ENCODE data around the gene HYDIN.

The HYDIN gene

DNA sequence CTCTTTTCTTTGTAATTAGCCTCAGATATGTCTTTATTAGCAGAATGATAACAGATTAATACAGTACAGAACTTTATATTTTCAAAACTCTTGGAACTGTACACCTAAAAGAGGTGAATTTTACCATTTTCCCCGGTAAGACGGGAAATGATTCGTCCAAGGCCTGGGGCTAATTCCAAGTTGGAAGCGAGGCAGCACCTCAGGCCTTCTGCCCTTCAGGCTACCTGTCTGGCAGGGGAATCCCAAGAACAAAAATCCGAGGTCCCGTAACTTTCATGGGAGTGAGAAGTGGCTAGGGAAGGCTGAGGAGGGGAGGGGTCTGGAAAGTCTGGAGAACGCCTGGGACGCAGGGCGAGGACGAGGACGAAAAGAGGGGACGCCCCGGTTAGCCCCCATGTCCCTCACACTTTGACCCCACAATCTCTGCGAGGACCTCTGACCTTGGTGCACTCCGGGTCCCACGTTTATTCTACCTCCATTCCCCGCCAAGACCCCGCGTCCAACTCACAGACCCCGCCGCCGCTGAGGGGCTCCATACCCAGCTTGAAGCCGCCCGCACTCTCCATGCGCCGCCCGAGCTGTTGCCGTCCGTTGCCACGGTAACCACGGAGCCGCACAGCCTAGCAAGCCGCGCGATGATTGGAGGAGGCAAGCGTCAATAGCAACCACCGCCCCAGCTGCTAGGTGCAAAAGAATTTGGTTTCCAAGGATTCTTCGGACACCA lies at the start of gene HYDIN:
Gene HYDIN (minus strand): TSS at position 601 of the 724 bp plus-strand sequence. CDS start 43,827 bp downstream, outside the sequence.
- in situ Hi-C loops (cut with MboI; ENCODE audit: low sequenced_read_pairs): no loop called here

GRCh38 chr16:71276589-71277334 lies 46.2 kb upstream of the HYDIN start:
- in situ Hi-C loops (cut with MboI; ENCODE audit: low sequenced_read_pairs): no loop called here

GRCh38 chr16:71273384-71273783 lies 42.9 kb upstream of the HYDIN start:
- in situ Hi-C loops (cut with MboI; ENCODE audit: low sequenced_read_pairs): no loop called here

DNA sequence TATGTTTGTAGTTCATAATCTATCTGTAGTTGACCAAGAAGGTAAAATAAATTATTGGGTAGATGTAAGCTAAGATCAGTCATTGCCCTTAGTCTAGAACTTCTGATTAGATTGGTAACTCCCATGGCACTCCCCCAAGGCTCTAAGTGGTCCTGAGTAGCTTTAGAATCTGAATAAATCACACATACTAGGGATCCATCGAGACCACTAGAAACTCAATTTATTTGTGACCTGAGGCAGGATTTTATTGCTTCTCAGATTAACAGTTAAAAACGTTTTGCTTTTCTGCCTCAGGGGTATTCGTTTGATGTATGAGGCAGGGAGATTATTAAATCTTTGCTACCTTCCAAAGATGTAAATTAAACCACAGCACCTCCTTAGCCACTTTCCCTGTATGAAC lies 33.8 kb upstream of the HYDIN start:
- in situ Hi-C loops (cut with MboI; ENCODE audit: low sequenced_read_pairs): no loop called here

DNA sequence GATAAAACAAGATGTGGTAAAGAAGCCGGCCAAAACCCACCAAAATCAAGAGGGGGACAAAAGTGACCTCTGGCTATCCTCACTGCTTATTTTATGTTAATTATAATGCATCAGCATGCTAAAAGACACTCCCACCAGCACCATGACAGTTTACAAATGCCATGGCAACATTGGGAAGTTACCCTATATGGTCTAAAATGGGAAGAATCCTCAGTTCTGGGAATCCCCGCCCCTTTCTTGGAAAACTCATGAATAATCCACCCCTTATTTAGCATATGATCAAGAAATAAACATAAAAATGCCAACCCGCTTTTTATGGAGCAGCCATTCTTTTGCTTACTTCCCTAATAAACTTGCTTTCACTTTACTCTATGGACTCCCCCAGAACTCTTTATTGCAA lies 33.1 kb upstream of the HYDIN start:
- in situ Hi-C loops (cut with MboI; ENCODE audit: low sequenced_read_pairs): no loop called here

- in situ Hi-C loops (cut with MboI; ENCODE audit: low sequenced_read_pairs): no loop called here
Measured at GRCh38 chr16:71262391-71262790, 31.9 kb upstream of the HYDIN start.

GRCh38 chr16:71260995-71261394 lies 30.5 kb upstream of the HYDIN start:
- in situ Hi-C loops (cut with MboI; ENCODE audit: low sequenced_read_pairs): no loop called here

- in situ Hi-C loops (cut with MboI; ENCODE audit: low sequenced_read_pairs): no loop called here
Measured at GRCh38 chr16:71259086-71259485, 28.6 kb upstream of the HYDIN start.

DNA sequence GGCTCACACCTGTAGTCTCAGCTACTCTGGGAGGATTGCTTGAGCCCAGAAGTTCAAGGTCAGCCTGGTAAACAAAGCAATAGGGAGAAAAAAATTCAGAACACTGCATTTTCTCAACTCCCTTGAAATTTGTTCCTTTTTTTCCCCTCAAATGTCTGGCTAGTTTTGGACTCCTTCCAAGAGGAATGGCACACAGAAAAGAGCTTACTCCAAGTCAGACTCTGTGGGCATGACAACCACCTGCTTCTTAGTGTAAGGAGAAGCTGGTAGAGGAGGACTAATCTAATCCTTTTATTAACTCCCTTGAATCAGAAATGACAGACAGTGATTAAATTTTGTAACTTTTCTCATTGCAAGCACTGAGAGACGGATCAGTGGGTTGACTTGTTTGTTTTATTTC lies 27.9 kb upstream of the HYDIN start:
- in situ Hi-C loops (cut with MboI; ENCODE audit: low sequenced_read_pairs): no loop called here

GRCh38 chr16:71257768-71258167 lies 27.2 kb upstream of the HYDIN start:
- in situ Hi-C loops (cut with MboI; ENCODE audit: low sequenced_read_pairs): no loop called here

GRCh38 chr16:71255721-71256120 lies 25.2 kb upstream of the HYDIN start:
- in situ Hi-C loops (cut with MboI; ENCODE audit: low sequenced_read_pairs): no loop called here

GRCh38 chr16:71254832-71255525 lies 24.5 kb upstream of the HYDIN start:
- in situ Hi-C loops (cut with MboI; ENCODE audit: low sequenced_read_pairs): no loop called here

DNA sequence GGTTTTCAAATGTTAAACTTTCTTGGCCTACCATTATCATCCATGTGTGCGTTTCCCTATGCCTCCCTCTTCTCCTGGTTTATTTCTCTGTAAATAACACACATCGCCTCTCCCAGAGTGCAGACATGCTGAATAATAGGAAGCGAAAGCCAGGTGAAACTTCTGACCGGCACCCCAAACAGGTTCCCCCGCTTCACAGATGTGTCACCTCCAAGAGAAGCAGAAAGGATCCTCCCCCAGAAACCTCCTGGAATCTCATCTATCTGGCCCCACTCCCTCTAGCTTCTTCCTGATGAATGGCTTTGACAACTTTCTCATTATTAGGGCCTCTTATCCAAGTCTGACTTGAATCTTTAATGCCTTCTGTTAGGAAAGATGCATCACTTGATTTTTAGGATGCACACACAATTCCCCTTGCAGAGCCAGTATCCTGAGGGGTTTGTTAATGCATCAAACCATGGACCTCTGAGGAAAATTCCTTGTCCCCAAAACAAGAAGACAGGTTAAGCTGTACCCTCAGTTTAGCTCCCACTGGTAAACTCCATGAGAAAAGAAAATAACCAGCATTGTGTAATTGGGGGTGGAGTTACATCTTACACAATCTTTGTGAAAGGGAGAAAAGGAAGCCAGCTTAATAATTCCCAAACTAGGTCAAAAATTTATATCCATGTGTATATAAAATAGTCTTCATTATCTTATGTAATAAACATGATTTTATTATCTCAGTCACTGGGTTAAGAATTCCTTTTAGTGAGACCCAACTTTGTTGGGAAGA lies 20.1 kb upstream of the HYDIN start:
- in situ Hi-C loops (cut with MboI; ENCODE audit: low sequenced_read_pairs): no loop called here

DNA sequence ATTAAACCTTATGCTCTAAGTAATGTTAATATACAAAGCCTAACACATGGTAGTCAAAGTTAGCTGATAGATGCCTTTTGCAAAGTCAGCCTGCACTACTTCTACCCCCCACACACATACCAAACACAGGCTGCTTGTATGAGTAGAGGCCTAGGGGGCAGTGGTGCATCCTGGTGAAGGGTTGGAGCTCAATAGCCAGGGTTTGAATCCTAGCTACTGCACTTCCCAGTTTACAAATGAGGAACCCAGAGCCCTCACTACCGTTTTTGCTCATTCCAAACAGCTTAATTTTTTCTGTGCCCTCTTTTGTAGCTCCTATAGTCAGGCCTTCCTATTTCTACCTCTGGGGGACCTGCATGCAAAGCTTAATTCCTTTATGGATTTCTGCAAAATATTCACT lies 18.9 kb upstream of the HYDIN start:
- in situ Hi-C loops (cut with MboI; ENCODE audit: low sequenced_read_pairs): no loop called here

GRCh38 chr16:71247478-71247877 lies 17.0 kb upstream of the HYDIN start:
- in situ Hi-C loops (cut with MboI; ENCODE audit: low sequenced_read_pairs): no loop called here

DNA sequence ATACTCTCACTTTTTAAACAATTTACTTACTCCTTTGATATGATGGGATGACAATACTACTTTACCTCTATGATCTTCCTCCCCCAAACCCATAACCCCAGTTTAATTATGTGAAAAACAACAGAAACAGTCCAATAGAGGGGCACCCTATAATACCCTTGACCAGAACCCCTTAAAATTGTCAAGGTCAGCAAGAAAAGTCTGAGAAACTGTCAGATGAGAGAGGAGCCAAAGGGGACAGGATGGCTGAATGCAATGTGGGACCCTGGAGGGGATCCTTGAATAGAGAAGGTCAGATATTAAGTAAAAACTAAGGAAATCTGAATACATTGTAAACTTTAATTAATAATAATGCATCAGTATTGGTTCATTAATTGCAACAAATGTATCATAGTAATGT lies 15.8 kb upstream of the HYDIN start:
- in situ Hi-C loops (cut with MboI; ENCODE audit: low sequenced_read_pairs): no loop called here

DNA sequence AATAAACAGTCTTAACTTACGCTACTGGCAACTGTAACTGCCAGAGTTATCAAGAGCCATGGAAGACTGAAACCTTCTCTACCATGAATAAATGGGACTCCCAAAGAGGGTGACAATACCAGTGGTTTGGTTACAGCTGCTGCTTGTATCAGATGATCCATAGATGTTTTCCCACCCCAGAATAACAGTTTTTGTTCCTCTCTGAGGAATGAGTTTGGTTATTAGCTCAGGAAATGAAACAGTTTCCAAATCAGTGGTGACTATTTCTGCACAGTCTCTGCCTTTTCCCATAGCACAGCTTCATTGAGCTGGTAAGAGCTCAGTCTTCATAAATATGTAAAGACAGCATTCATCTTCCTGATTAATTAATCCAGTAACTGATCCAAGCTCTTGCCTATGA lies 14.0 kb upstream of the HYDIN start:
- in situ Hi-C loops (cut with MboI; ENCODE audit: low sequenced_read_pairs): no loop called here

GRCh38 chr16:71242601-71243000 lies 12.1 kb upstream of the HYDIN start:
- in situ Hi-C loops (cut with MboI; ENCODE audit: low sequenced_read_pairs): no loop called here

- in situ Hi-C loops (cut with MboI; ENCODE audit: low sequenced_read_pairs): no loop called here
Measured at GRCh38 chr16:71242036-71242435, 11.5 kb upstream of the HYDIN start.

- in situ Hi-C loops (cut with MboI; ENCODE audit: low sequenced_read_pairs): no loop called here
Measured at GRCh38 chr16:71229344-71229743, 1.2 kb downstream of the HYDIN start.
